ENCODE results near the gene PLPP2.

Gene PLPP2

GRCh38 chr19:293436-294110 is 2.4 kb upstream of the PLPP2 start:
- DNase-seq (ENCODE audit: low read depth in 3 of 3, low spot score in 1 of 3), result no peak

GRCh38 chr19:292951-293350 is 1.7 kb upstream of the PLPP2 start:
- no peak for DNase-seq (ENCODE audit: low read depth in 3 of 3, low spot score in 1 of 3)

DNA sequence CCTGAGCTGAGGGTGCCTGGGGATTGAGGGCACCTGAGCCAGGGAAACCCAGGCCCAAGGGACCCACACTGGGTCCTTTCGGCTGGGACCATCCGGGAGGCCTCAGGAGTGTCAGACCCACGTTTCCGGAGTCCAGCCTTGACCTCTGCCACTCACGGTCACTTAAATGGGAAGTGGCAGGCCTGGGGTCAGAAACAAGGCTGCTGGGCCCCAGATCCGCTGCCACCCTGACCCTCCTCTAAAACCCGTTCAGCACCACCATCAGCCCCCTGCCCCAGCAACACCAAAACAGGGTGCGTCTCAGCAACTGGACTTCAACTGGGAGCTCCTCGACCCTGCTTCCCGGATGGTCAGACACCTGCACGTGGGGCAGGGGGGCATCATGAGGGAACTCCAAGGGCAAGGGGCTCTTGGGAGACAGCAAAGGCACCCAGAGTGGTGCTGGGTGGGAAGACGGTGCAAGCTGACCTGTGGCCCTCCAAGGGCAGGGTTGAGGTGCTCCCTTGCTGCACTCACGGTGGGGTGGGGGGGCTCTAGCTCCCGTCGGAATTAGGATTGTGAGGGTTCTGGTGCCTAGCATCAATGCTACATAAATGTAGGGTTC is 1.2 kb upstream of the PLPP2 start:
- DNase-seq (ENCODE audit: low read depth in 3 of 3, low spot score in 1 of 3), result no peak

DNA sequence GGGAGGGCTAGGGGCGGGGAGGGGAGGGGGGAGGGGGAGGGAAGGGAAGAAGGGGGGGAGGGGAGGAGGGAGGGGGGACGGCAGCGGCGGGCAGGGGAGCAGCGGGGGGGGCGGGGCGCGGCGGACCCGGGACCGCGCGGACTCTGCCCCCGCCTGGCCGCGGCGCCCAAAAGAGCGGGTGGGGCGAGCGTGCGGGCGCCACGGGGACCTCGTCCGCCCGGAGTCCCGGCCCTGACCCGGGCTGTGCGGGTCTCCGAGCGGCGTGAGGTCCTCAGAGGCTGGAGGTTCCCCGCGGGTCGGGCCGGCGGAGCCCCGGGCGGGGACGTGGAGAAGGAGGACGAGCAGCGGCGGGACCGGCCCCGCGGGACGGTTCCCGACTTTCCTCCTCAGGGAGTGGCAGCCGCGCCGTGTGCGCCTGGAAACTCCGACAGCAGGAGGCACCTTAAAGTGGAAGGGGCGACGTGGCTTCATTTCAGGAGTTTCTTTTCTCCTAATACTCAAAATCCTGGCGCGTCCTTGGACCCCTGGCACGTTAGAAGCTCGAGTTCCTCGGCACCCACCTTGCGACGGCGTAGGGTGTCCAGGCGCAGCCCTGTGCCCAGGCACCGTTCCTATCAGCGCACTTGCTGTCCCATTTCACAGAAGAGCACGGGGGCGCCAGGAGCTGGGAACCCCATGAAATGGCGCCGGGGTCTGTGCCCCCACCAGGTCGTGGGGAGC is 518 bp upstream of the PLPP2 start:
- no peak for DNase-seq (ENCODE audit: low read depth in 3 of 3, low spot score in 1 of 3)

DNA sequence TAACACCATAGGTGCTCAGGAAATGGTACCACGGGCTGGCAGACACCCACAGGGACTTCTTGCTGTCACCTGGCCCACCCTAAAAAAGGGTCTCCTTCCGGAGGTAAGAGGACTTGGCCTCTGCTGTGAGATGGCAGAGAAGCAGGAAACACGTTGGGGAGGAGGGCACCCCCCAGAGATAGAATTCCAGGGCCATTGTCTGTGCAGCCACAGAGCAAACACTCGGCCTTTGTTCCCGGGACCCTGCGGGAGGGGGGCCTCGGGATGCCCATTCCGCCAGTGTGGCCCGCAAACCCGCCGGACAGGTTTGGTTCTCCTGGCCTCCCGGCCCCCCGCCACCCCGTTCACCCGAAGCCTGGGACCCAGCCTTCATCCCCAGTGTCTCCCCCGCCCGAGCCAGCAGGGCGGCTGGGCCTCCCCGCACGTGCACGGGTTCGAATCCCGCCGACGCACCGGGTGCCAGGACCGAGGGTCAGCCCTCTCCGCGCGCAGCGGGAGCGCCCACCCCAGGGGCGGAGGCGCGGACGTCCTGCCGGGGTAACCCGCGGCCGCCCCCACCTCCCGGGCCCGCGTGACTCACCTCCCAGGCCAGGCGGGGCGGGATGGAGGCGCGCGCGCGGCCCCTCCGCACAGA is 714 bp downstream of the PLPP2 start:
- DNase-seq (ENCODE audit: low read depth in 3 of 3, low spot score in 1 of 3), result no peak

DNA sequence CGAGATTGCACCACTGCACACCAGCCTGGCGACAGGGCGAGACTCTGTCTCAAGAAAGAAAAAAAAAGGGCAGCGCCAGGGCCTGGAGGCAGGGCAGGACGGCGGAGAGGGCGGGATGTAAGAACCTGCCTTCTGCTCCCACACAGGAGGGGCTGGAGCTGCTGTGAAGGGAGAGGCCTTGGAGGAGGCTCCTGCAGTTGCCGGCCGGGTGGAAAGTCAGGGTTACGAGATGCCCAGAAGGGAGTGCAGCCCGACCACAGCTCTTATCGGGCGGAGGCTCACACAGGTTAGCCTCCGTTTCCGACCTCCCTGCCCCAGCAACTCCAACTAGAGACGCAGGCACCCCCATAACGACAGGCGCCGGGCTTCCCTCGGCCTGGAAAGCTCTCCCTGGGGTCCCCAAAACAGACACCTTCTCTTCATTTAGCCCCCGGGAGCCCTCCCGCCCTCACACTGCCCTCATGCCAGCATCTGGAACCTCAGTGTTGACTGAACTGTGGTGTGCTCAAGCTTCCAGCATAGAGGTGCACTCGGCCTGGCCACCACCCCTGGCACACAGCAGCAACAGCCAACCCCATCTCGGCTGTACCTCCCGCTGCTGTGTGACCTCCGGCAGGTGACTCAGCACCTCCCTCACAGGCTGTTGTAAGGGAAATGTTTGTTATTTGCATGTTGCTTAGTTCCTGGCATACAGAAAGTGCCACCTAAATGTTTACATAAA is 1.4 kb downstream of the PLPP2 start:
- DNase-seq (ENCODE audit: low read depth in 3 of 3, low spot score in 1 of 3), result no peak

- no peak for DNase-seq (ENCODE audit: low read depth in 3 of 3, low spot score in 1 of 3)
Observed at GRCh38 chr19:288911-289310, 2.3 kb downstream of the PLPP2 start.

GRCh38 chr19:287381-287871 is 3.8 kb downstream of the PLPP2 start:
- DNase-seq (ENCODE audit: low read depth in 3 of 3, low spot score in 1 of 3), result no peak

DNA sequence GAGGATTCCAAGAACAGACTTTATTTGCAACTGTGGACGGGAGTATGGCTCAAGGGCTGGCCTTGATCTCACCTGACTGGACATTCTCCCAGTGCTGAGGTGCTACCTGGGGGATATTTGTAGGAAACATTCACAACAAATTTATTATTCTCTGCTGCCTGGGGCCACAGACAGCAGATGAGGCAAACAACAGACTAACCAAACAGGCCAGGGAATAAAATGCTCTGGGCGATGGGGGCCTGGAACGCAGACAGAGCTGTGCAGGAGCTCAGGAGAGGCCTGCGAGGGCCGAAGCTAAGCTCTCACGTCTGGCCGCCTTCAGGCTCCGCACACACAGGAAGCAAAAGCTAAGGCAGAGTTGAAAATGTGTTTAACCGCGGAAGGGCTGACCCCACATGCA is 7.8 kb downstream of the PLPP2 start:
- DNase-seq (ENCODE audit: low read depth in 3 of 3, low spot score in 1 of 3), result no peak

DNA sequence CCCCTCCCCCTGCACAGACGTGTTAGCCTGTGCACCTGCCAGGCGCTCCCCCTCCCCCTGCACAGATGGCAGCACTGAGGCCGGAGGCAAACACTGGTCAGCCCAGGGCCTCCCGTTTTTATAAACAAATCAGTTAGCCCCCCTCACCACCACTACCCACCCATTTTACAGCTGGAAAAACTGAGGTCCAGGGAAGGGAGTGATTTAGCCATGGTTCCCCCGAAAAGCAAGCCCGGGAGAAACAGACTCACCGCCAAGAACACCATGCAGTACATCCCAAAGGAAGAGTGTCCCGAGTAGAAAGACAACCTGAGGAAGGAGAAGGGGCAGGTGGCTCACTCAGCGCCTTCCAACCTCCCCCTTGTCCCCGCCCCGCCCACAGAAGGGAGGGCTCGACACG is 8.7 kb downstream of the PLPP2 start:
- no peak for DNase-seq (ENCODE audit: low read depth in 3 of 3, low spot score in 1 of 3)

DNA sequence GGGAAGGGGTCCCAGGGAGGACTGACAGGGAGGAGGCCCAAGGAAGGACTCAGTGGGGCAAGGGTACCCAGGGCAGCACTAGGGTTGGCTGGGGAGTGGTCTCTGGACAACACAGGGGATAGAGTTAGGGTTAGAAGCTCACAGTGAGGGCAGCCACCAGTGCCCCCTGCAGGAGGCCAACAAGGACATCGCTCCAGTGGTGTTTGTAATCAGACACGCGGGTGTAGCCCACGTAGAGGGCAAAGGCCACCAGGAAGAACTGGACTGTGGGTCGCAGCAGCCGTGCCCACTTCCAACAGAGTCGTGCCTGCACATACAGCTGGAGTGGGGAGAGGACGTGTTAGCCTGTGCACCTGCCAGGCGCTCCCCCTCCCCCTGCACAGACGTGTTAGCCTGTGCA is 9.2 kb downstream of the PLPP2 start:
- no peak for DNase-seq (ENCODE audit: low read depth in 3 of 3, low spot score in 1 of 3)

GRCh38 chr19:281156-281853 is 9.9 kb downstream of the PLPP2 start:
- DNase-seq (ENCODE audit: low read depth in 3 of 3, low spot score in 1 of 3), result no peak

- DNase-seq (ENCODE audit: low read depth in 3 of 3, low spot score in 1 of 3), result no peak
Observed at GRCh38 chr19:280541-281009, 10.6 kb downstream of the PLPP2 start.

GRCh38 chr19:279656-280055 is 11.5 kb downstream of the PLPP2 start:
- DNase-seq (ENCODE audit: low read depth in 3 of 3, low spot score in 1 of 3), result no peak

- no peak for DNase-seq (ENCODE audit: low read depth in 3 of 3, low spot score in 1 of 3)
Observed at GRCh38 chr19:279231-279630, 12.0 kb downstream of the PLPP2 start.

GRCh38 chr19:277581-278165 is 13.5 kb downstream of the PLPP2 start:
- DNase-seq (ENCODE audit: low read depth in 3 of 3, low spot score in 1 of 3), result no peak

GRCh38 chr19:277131-277530 is 14.1 kb downstream of the PLPP2 start:
- DNase-seq (ENCODE audit: low read depth in 3 of 3, low spot score in 1 of 3), result no peak

DNA sequence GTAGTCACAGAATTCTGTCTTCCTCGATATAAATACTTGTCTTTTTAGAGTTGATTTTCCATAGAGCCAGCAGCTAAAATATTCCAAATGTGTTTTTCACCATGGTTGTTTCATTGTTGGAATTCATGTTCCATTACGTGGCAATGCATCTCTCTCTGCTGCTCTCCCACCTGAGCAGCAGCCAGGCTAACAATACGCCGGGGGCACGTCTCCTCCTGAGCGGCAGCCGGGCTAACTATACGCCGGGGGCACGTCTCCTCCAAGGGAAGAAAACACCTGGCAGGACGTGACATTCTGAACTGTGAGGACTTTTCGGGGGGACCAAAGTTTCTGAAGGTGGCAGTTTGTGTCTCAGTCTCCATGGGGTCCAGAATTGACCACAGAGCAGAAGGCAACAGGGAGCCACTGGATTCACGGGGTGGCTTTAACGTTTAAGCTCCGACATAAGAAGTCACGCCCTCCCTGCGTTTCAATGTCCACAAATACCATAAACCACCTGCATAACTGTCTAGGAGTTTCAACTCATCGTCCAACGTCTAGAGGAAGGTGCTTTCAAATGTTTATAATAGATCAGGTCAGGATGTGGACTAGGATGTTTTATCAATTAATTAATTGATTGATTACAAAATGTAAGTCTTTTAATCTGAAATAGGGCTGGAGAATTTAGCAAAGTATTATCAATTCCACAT is 15.1 kb downstream of the PLPP2 start:
- no peak for DNase-seq (ENCODE audit: low read depth in 3 of 3, low spot score in 1 of 3)

DNA sequence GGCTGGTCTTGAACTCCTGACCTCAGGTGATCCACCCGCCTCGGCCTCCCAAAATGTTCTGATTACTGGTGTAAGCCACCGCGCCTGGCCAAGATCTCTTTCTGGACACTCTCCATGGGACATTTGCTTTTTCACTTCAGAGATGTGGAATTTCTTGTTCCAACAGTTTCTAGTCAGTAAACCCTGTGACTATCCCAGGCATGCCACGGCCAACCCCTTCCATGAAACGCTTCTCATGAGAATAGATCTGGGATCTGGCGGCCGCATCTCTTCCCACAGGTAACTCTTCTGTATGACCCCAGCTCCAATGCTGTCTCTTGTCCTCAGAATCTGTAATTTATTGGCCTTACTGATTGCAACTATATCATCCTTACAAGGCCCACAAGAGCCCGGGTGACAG is 16.2 kb downstream of the PLPP2 start:
- DNase-seq (ENCODE audit: low read depth in 3 of 3, low spot score in 1 of 3), result no peak

- no peak for DNase-seq (ENCODE audit: low read depth in 3 of 3, low spot score in 1 of 3)
Observed at GRCh38 chr19:273393-273792, 17.8 kb downstream of the PLPP2 start.

All from stimulated activated CD4-positive, alpha-beta T cell treated with anti-CD3 and anti-CD28 coated beads, TNF-alpha, amount 100 ng/mL, for 1 hour (primary cell).